ENCODE measurements around the gene AKIRIN1.
A peak's percentile ranks its signal among the peaks of the same experiment; 100 is the strongest.
"Not testable (repeated sequence)": the region's sequence is repeated elsewhere in the genome, so short reads cannot be mapped to it uniquely, and the experiment has no call there.

AKIRIN1 gene

DNA sequence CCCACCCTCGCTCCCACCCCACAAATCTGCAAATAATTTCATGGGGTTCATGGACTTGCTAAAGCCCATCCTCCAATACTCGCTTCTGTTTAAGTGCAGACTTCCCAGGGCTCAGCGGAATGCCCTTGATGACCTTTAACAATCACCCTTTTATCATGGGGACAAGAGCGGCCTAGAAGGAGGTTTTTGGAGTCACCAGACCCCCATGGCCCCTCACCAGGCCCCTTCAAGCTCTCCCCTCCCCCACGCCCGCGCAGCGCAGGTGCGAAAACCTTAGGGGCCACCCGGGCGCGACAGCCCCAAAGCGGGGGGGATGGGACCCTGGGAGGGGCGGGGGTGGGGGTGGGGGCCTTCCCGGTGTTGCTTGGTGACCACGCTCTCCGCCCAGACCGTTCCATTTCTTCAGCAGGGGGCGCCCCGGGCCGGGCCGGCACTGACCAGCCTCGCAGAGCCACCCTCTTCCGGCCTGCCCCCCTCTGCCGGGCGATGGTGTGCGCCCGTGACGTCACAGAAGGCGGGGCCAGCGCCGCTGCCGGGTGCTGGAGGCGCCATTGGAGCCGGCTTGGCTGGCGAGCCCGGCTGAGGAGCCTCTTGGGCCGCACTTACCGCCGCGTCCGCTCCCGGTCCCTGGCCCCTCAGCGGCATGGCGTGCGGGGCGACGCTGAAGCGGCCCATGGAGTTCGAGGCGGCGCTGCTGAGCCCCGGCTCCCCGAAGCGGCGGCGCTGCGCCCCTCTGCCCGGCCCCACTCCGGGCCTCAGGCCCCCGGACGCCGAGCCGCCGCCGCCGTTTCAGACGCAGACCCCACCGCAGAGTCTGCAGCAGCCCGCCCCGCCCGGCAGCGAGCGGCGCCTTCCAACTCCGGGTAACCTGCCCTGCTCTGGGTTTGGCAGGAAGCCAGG lies at the start of gene AKIRIN1:
AKIRIN1 (plus strand) TSS at position 539 of the 900 bp plus-strand sequence; CDS start at position 644, 105 bp downstream.
- DNase-seq (ENCODE audit: low read depth in 2 of 2), result peak; percentile 91 to 94

DNA sequence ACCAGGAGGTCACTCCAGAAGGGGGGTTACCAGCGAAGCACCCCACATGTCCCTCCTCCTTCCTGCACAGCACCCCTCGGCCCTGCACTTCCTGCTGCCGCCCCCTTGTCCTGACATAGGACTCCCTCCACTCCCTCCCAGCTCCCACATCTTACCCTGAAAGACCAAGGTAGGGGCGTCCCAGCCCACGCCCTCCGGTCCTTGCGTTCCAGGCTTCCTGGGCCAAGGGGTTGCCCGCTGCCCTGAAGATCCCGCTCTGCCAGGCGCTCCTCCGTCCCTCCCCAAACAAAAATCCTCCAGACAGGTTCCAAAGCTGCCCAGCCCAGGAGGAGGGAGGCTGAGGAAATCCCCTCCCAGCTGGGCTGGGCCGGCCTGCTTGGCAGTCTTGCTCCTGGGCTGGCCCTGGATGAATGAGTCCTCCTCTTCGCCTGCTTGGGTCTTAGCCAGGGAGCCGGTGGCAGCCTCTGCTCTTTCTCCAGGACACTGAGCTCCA lies 49.5 kb upstream of the AKIRIN1 start, which contains the start of gene RHBDL2:
RHBDL2 (minus strand) TSS at position 304 of the 493 bp plus-strand sequence. CDS start 22,618 bp downstream, outside the sequence.
- DNase-seq (ENCODE audit: low read depth in 2 of 2), result no peak

DNA sequence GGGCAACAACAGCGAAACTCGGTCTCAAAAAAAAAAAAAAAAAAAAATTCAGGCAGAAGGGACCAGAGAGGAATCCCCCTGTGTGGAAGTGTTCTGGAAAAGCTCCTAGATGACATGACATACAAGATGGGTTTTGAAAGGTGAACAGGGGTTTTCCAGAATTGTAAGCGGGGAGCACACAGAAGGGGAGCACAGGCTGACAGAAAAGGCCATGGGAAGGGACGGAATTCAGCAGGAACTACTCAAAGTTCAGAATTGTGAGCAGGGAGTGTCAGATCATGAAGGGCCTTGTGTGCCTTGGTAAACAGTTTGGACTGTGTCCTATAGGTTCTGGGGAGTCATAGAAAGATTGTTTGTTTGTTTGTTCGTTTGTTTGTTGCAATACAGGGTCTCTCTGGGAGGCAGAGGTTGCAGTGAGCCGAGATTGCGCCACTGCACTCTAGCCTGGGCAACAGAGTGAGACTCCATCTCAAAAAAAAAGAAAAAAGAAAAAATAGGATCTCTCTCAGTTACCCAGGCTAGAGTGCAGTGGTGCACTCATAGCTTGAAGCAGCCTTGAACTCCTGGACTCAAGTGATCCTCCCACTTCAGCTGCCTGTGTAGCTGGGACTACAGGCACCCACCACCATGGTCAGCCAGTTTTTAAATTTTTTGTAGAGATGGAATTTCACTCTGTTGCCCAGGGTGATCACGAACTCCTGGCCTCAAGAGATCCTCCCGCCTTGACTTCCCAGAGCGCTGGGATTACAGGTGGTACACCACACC lies 48.2 kb upstream of the AKIRIN1 start:
- DNase-seq (ENCODE audit: low read depth in 2 of 2), result no peak

- no peak for DNase-seq (ENCODE audit: low read depth in 2 of 2)
Observed at GRCh38 chr1:38944547-38944946, 46.5 kb upstream of the AKIRIN1 start.

GRCh38 chr1:38950553-38950952 lies 40.5 kb upstream of the AKIRIN1 start:
- DNase-seq (ENCODE audit: low read depth in 2 of 2), result no peak

- DNase-seq (ENCODE audit: low read depth in 2 of 2), result no peak
Observed at GRCh38 chr1:38953433-38953860, 37.6 kb upstream of the AKIRIN1 start.

- DNase-seq (ENCODE audit: low read depth in 2 of 2), result no peak
Observed at GRCh38 chr1:38958967-38959366, 32.1 kb upstream of the AKIRIN1 start.

DNA sequence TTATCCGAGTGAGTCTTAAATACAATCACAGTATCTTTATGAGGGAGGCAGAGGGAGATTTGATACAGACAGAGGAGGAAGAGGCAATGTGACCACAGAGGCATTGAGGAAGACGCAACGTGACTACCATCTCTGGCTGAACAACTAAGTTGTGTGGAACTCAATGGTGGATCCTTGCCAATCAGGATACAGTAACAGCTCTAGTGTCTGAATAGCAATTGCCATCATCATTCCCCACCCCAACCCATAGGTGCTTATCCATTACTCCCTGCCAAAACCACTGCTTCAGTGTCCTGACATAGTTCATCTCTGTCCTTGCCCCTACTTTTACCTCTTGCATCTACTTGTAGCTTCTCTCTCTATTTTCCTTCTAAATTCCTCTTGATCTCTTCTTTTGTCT lies 29.0 kb upstream of the AKIRIN1 start:
- DNase-seq (ENCODE audit: low read depth in 2 of 2), result no peak

DNA sequence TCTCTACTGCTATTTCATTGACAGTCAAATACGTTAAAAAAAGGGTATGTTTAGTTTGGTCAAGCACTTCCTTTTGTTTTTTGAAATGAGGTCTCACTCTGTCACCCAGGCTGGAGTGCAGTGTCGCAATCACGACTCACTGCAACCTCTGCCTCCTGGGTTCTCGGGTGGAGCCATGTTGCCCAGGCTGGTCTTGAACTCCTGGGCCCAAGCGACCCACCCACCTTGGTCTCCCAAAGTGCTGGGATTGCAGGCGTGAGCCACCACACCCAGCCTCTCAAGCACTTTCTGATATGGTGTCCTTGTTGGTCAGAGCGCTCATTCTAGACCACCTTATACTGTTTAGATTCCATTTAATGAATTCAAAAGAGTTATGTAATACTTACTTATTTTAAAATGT lies 28.5 kb upstream of the AKIRIN1 start:
- no peak for DNase-seq (ENCODE audit: low read depth in 2 of 2)

- DNase-seq (ENCODE audit: low read depth in 2 of 2), result no peak
Observed at GRCh38 chr1:38964140-38964548, 26.9 kb upstream of the AKIRIN1 start.

DNA sequence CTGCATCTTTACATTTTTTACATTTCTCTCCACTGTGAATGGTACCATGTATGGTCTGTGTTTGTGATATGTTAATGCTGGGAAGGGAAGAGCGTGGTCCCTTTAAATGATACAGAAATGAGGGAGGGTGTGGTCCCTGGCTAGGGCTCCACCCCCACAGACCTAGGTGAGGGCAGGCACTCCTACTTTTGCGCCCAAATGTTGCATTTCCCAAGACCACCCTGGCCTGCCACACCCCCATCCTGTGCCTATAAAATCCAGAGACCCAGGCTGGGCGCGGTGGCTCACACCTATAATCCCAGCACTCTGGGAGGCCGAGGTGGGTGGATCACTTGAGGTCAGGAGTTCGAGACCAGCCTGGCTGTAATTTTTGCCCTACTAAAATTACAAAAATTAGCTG lies 17.9 kb upstream of the AKIRIN1 start:
- not testable (repeated sequence) for DNase-seq (ENCODE audit: low read depth in 2 of 2)

GRCh38 chr1:38973659-38974437 lies 17.2 kb upstream of the AKIRIN1 start:
- no peak for DNase-seq (ENCODE audit: low read depth in 2 of 2)

GRCh38 chr1:38977399-38978244 lies 13.5 kb upstream of the AKIRIN1 start:
- DNase-seq (ENCODE audit: low read depth in 2 of 2), result peak in 1 of 2 donors; percentile 40

DNA sequence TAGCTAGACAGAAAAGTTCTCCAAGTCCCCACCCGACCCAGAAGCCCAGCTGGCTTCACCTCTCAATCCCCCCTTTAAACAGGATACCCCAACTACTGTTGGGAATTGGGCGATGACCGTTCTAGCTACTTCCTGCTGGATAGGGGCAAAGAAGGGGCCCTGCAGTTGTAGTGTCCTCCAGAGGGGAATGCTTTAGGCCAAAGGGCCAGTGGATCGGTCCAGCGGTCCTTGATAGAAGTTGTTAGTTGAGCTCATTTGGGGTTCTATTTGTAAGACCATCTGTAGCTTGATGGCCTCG lies 12.9 kb upstream of the AKIRIN1 start:
- not testable (repeated sequence) for DNase-seq (ENCODE audit: low read depth in 2 of 2)

DNA sequence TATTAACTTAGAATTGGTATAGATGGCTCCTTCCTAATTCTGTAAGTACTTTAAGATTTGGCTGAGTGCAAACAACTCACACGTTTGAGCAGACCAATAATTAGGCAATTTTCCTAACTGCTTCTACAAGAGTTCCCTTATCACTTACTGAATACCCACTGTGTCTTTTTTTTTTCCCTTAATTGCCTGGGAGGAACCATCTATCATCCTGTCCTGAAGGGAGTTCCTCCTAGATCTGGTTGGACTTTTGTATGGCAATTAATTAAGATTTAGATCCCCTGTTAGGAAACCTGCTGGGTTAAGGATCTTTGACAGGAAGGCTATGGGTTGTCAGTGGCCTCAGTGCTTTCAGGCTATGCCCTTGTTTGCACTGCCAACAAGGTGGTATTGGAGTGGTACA lies 11.7 kb upstream of the AKIRIN1 start:
- not testable (repeated sequence) for DNase-seq (ENCODE audit: low read depth in 2 of 2)

GRCh38 chr1:38989979-38990378 lies 1.1 kb upstream of the AKIRIN1 start:
- no peak for DNase-seq (ENCODE audit: low read depth in 2 of 2)

DNA sequence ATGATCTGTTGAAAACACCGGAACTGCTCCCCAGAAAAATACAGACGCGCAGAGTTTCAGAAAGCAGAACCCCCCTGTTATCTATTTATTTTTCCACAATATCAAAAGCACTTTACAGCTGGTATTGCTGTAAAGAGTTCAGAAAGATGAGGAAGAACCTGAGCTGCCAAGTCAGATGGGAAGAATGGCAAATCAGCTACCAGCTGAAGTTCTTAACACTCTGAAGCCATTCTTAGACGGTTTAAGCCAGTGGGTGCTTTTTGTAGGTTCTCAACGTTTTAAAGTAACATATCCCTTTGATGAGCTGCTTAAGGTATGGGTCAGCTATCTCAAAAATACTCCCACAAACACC lies 714 bp upstream of the AKIRIN1 start:
- DNase-seq (ENCODE audit: low read depth in 2 of 2), result no peak

DNA sequence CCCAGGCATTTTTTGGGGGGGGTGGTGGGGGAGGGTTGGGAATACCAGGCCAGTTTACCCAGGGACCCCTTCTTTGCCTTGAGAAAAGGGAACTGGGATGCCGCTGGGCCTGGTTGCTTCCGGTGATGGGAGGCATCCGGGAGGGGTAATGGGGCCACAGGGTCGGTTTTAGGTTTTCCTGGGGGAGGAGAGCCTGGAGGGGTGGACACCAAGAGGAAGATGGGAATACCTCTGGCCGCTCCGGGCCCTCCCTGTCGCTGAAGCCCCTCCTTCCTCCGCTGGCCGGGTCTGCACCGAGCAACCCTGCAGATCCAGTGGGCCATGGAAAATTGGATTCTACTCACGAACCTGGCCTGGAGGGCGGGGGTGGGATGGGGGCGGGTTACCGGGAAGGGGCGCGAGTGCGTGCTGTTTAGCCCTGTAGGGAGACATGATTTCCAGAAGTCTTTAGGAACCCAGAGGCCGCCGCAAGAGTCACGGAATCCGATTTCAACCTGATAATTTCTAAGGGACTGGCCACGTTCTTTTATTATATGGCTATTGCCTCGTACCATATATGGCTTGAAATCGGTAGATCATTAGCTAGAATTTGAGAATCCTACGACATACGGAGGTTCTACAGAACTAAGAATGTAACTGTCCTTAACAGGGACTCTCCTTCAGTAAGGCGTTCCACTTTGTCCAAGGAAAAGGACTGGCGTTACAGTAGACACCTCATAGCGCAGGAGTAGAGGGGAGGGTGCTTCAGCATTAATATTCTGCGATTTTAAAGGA lies 749 bp downstream of the AKIRIN1 start:
- DNase-seq (ENCODE audit: low read depth in 2 of 2), result no peak

- no peak for DNase-seq (ENCODE audit: low read depth in 2 of 2)
Observed at GRCh38 chr1:38992412-38993111, 1.5 kb downstream of the AKIRIN1 start.

GRCh38 chr1:38994196-38994595 lies 3.1 kb downstream of the AKIRIN1 start:
- no peak for DNase-seq (ENCODE audit: low read depth in 2 of 2)

Data from stimulated activated CD4-positive, alpha-beta T cell treated with anti-CD3 and anti-CD28 coated beads, Interleukin-1b, Interleukin-23, amount 100 ng/mL, for 1 hour (primary cell).